ENCODE results near the gene MBNL1.

GRCh38 chr3:152263711-152264110 is 5.0 kb upstream of the MBNL1 start:
- TF ChIP-seq, protein P1, sequence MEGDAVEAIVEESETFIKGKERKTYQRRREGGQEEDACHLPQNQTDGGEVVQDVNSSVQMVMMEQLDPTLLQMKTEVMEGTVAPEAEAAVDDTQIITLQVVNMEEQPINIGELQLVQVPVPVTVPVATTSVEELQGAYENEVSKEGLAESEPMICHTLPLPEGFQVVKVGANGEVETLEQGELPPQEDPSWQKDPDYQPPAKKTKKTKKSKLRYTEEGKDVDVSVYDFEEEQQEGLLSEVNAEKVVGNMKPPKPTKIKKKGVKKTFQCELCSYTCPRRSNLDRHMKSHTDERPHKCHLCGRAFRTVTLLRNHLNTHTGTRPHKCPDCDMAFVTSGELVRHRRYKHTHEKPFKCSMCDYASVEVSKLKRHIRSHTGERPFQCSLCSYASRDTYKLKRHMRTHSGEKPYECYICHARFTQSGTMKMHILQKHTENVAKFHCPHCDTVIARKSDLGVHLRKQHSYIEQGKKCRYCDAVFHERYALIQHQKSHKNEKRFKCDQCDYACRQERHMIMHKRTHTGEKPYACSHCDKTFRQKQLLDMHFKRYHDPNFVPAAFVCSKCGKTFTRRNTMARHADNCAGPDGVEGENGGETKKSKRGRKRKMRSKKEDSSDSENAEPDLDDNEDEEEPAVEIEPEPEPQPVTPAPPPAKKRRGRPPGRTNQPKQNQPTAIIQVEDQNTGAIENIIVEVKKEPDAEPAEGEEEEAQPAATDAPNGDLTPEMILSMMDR (IDR thresholded peaks at IDR 0.05; ENCODE audit: low read depth, low read length, missing input control): no peak
- TF ChIP-seq, protein P2, sequence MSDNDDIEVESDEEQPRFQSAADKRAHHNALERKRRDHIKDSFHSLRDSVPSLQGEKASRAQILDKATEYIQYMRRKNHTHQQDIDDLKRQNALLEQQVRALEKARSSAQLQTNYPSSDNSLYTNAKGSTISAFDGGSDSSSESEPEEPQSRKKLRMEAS (IDR thresholded peaks at IDR 0.05): no peak
- TF ChIP-seq, protein P3, sequence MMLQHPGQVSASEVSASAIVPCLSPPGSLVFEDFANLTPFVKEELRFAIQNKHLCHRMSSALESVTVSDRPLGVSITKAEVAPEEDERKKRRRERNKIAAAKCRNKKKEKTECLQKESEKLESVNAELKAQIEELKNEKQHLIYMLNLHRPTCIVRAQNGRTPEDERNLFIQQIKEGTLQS (IDR thresholded peaks at IDR 0.05): no peak
- TF ChIP-seq FOXA2 (IDR thresholded peaks at IDR 0.05) (no peak), FOXA1 (IDR thresholded peaks at IDR 0.05) (no peak), TAF1 (conservative IDR thresholded peaks at IDR 0.05) (no peak), SP1 (IDR thresholded peaks at IDR 0.05) (no peak), HNF4A (conservative IDR thresholded peaks at IDR 0.05) (no peak)
- TF ChIP-seq, protein P4, sequence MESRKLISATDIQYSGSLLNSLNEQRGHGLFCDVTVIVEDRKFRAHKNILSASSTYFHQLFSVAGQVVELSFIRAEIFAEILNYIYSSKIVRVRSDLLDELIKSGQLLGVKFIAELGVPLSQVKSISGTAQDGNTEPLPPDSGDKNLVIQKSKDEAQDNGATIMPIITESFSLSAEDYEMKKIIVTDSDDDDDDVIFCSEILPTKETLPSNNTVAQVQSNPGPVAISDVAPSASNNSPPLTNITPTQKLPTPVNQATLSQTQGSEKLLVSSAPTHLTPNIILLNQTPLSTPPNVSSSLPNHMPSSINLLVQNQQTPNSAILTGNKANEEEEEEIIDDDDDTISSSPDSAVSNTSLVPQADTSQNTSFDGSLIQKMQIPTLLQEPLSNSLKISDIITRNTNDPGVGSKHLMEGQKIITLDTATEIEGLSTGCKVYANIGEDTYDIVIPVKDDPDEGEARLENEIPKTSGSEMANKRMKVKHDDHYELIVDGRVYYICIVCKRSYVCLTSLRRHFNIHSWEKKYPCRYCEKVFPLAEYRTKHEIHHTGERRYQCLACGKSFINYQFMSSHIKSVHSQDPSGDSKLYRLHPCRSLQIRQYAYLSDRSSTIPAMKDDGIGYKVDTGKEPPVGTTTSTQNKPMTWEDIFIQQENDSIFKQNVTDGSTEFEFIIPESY (IDR thresholded peaks at IDR 0.05): no peak

Data from liver (tissue), 3 donors.